Panc1 (cell line): Measurements from ENCODE around the gene UNCX. TPM values are rescaled to one million over a fixed set of nuclear protein-coding genes. Genes with fewer than 3 reads are reported as not detected.
"Not testable (repeated sequence)": the region's sequence is repeated elsewhere in the genome, so short reads cannot be mapped to it uniquely, and the experiment has no call there.

Experiments used
- ATAC-seq: fragments of 200-7000 bp; cut with Tn5 transposase; 2 replicates; pipeline ENCODE4 v1.9.1; 2020; ENCODE audit warnings: mild to moderate bottlenecking, moderate library complexity
- BruUV-seq: library from RNA; stranded (reverse); fragments of 400-500 nt; replicated peaks from 2 replicates; lab custom pipeline; 2021; lab: Mats Ljungman, UMichigan
- CTCF ChIA-PET: fragments of 300-600 bp; sonication (Branson Sonifier 250); formaldehyde crosslinking; loops from one replicate; lab custom pipeline; 2022; ENCODE audit warnings: antibody characterized with exemption; lab: Charles Lee
- POLR2A ChIA-PET: fragments of 300-600 bp; sonication (Branson Sonifier 250); formaldehyde crosslinking; loops from one replicate; lab custom pipeline; 2022; ENCODE audit warnings: antibody characterized with exemption; lab: Charles Lee
- DNase-seq: peaks from one replicate; pipeline ENCODE4 v3.0.0-alpha.2; 2010; ENCODE audit warnings: low read depth, low spot score
- H3K27ac ChIP-seq: 2 replicates; pipeline ENCODE4 v1.5.1; 2011; ENCODE audit warnings: mild to moderate bottlenecking, low read length, inconsistent platforms
- H3K27me3 ChIP-seq: fragments of 200-500 bp; sonication (Bioruptor generic); 2 replicates; pipeline ENCODE4 v1.6.0; 2014; ENCODE audit warnings: low read length, inconsistent platforms; ENCODE audit not compliant: control insufficient read depth, insufficient read depth
- H3K36me3 ChIP-seq: fragments of 200-500 bp; sonication (Bioruptor generic); 2 replicates; pipeline ENCODE4 v1.5.1; 2014; ENCODE audit warnings: inconsistent platforms, mild to moderate bottlenecking, low read length, moderate library complexity; ENCODE audit not compliant: control insufficient read depth, insufficient read depth
- H3K4me1 ChIP-seq: 2 replicates; pipeline ENCODE4 v1.5.1; 2011; ENCODE audit warnings: inconsistent platforms, mild to moderate bottlenecking, low read length, moderate library complexity; ENCODE audit not compliant: control insufficient read depth, insufficient read depth
- H3K4me3 ChIP-seq, 2 experiments: 2 replicates each; pipeline ENCODE4 v1.5.1; 2011 to 2012; ENCODE audit warnings: low read depth in 2 of 2, low read length in 2 of 2, mild to moderate bottlenecking in 2 of 2, inconsistent platforms in 1 of 2, moderate library complexity in 1 of 2
- H3K9me3 ChIP-seq: fragments of 200-500 bp; sonication (Bioruptor generic); 2 replicates; pipeline ENCODE4 v1.5.1; 2014; ENCODE audit warnings: low read depth, mild to moderate bottlenecking, inconsistent platforms, low read length, moderate library complexity; ENCODE audit not compliant: control insufficient read depth, insufficient read depth
- POLR2AphosphoS5 ChIP-seq: IDR thresholded peaks from 2 replicates; pipeline ENCODE4 v1.6.1; 2012; ENCODE audit warnings: mild to moderate bottlenecking, low read depth, low read length, moderate library complexity
- SIN3A ChIP-seq: IDR thresholded peaks from 2 replicates; pipeline ENCODE4 v1.6.1; 2012; ENCODE audit warnings: low read depth, mild to moderate bottlenecking, low read length, moderate library complexity, borderline replicate concordance; ENCODE audit not compliant: insufficient read depth
- TCF7L2 ChIP-seq: IDR thresholded peaks from 2 replicates; pipeline ENCODE4 v1.6.1; 2011; ENCODE audit warnings: mild to moderate bottlenecking, low read depth, low read length, inconsistent platforms
- in situ Hi-C: cut with HindIII; loops from 2 replicates; pipeline ENCODE4 v1.10.0; 2016; ENCODE audit warnings: low sequenced_read_pairs, low pct_unique_long_range_greater_than_20kb
- intact Hi-C: fragments of 100-400 bp; cut with micrococcal nuclease; formaldehyde crosslinking; loops from one replicate; pipeline ENCODE4 v1.10.0; 2022; ENCODE audit not compliant: unreplicated experiment
- total RNA-seq: library from RNA; stranded (reverse); gene quantifications from one replicate; pipeline ENCODE4 v1.2.1, GENCODE V29; 2021; ENCODE audit not compliant: unreplicated experiment
- TF ChIP-seq, protein P1 (sequence below): fragments of 450-650 bp; IDR thresholded peaks from 2 replicates; pipeline ENCODE4 v1.5.1; 2017; ENCODE audit warnings: mild to moderate bottlenecking
- TF ChIP-seq, protein P2 (sequence below), 2 experiments: IDR thresholded peaks; 2 replicates each; pipeline ENCODE4 v1.6.1; 2011 to 2012; ENCODE audit warnings: low read depth in 2 of 2, control low read depth in 1 of 2, low read length in 1 of 2, mild to moderate bottlenecking in 1 of 2, moderate library complexity in 1 of 2; ENCODE audit not compliant: insufficient read depth in 1 of 2

The UNCX gene
- total RNA-seq, 1 experiment from 2014 or later = not detected

DNA sequence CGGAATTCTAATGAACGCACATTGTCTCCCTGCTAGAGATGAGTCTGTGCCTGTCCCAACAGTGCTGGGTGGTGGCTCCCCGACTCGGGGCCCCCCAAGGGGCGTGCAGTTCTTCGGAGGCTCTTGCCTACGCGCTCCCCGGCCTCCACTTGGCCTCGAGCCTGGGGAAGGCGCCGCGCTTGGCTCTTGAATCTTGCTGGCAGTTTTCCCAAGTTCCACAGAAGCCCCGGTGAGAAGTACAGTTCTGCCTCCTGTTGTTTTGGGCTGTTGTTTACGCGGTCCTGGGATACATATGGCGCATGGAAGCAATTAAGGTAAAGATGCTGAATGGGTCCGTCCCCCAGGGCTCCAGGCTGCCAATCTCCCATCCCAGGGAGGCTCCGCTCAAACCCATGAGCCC, 32.6 kb upstream of the UNCX start:
- TF ChIP-seq POLR2AphosphoS5 (no peak), TCF7L2 (no peak)
- TF ChIP-seq, protein P1, sequence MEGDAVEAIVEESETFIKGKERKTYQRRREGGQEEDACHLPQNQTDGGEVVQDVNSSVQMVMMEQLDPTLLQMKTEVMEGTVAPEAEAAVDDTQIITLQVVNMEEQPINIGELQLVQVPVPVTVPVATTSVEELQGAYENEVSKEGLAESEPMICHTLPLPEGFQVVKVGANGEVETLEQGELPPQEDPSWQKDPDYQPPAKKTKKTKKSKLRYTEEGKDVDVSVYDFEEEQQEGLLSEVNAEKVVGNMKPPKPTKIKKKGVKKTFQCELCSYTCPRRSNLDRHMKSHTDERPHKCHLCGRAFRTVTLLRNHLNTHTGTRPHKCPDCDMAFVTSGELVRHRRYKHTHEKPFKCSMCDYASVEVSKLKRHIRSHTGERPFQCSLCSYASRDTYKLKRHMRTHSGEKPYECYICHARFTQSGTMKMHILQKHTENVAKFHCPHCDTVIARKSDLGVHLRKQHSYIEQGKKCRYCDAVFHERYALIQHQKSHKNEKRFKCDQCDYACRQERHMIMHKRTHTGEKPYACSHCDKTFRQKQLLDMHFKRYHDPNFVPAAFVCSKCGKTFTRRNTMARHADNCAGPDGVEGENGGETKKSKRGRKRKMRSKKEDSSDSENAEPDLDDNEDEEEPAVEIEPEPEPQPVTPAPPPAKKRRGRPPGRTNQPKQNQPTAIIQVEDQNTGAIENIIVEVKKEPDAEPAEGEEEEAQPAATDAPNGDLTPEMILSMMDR = no peak
- TF ChIP-seq, protein P2, sequence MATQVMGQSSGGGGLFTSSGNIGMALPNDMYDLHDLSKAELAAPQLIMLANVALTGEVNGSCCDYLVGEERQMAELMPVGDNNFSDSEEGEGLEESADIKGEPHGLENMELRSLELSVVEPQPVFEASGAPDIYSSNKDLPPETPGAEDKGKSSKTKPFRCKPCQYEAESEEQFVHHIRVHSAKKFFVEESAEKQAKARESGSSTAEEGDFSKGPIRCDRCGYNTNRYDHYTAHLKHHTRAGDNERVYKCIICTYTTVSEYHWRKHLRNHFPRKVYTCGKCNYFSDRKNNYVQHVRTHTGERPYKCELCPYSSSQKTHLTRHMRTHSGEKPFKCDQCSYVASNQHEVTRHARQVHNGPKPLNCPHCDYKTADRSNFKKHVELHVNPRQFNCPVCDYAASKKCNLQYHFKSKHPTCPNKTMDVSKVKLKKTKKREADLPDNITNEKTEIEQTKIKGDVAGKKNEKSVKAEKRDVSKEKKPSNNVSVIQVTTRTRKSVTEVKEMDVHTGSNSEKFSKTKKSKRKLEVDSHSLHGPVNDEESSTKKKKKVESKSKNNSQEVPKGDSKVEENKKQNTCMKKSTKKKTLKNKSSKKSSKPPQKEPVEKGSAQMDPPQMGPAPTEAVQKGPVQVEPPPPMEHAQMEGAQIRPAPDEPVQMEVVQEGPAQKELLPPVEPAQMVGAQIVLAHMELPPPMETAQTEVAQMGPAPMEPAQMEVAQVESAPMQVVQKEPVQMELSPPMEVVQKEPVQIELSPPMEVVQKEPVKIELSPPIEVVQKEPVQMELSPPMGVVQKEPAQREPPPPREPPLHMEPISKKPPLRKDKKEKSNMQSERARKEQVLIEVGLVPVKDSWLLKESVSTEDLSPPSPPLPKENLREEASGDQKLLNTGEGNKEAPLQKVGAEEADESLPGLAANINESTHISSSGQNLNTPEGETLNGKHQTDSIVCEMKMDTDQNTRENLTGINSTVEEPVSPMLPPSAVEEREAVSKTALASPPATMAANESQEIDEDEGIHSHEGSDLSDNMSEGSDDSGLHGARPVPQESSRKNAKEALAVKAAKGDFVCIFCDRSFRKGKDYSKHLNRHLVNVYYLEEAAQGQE (IDR thresholded peaks at IDR 0.05; ENCODE audit: insufficient read depth in 1 of 2, low read depth in 2 of 2, low read length in 1 of 2) = no peak
- Histone ChIP-seq H3K4me3 (no peak overlapping the region), H3K4me1 (peaks cover 4% of the 10 kb centered on the region; the same call in 1 of the 2 replicates), H3K27me3 (no peaks in the 10 kb centered on the region), H3K36me3 (no peaks in the 10 kb centered on the region), H3K9me3 (no peaks in the 10 kb centered on the region), H3K27ac (no peak overlapping the region)
- DNase-seq (no peak), ATAC-seq (no peak)
- intact Hi-C loops (no loop called here), in situ Hi-C loops (no loop called here)
- no TSS peak for BruUV-seq
- ChIA-PET CTCF (no interaction called here), POLR2A (no interaction called here)

DNA sequence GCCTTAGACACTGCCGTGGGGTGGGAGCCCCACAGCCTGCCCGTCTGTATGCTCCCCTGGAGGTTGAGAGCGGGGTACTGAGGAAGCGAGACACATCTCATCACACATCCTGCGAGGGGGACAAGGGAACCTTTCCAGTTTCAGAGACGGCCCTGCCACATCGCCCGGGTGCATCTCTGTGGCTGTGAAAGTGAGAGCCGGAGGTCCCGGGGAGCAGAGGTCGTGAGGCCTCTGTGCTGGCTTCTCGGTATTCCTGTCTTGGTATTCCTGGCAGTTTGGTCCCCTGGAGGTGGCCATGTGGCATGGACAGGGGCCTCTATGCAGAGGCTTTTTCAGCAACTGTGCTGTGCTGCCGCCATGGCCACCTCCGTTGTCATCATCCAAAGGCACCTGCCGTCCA, 30.8 kb upstream of the UNCX start:
- ATAC-seq = peak; percentile 43; the same call in 1 of the 2 replicates
- Histone ChIP-seq H3K27me3 (no peaks in the 10 kb centered on the region), H3K4me3 (no peak overlapping the region), H3K27ac (no peak overlapping the region), H3K36me3 (no peaks in the 10 kb centered on the region), H3K4me1 (peaks cover 4% of the 10 kb centered on the region; the same call in 1 of the 2 replicates), H3K9me3 (no peaks in the 10 kb centered on the region)
- no peak for DNase-seq
- TF ChIP-seq POLR2AphosphoS5 (no peak), TCF7L2 (no peak), SIN3A (no peak)
- TF ChIP-seq, protein P1 = no peak
- TF ChIP-seq, protein P2 (IDR thresholded peaks at IDR 0.05; ENCODE audit: insufficient read depth in 1 of 2, low read depth in 2 of 2, low read length in 1 of 2) = no peak
- ChIA-PET POLR2A (no interaction called here), CTCF (interaction anchor here (0.6 kb wide), 1 partner anchor 202 kb away, joined by 5 read pairs; no protein-coding TSS in a partner anchor)
- in situ Hi-C loops (no loop called here), intact Hi-C loops (no loop called here)
- no TSS peak for BruUV-seq

DNA sequence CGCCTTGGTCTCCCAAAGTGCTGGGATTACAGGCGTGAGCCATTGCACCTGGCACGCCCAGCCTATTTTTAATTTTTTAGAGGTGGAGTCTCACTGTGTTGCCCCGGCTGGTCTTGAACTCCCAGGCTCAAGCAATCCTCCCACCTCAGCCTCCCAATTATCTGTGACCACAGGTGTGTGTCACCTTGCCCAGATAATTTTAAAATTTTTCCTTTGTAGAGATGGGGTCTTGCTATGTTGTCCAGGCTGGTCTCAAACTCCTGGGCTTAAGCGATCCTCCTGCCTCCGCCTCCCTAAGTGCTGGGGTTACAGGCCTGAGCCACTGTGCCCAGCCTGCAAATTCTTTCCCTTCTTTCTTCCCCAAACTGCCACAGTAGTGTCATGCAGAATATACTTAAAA, 29.8 kb upstream of the UNCX start:
- H3K4me1 ChIP-seq, BruUV-seq, ATAC-seq, H3K9me3 ChIP-seq, H3K36me3 ChIP-seq, H3K27ac ChIP-seq, CTCF ChIA-PET, intact Hi-C loops, in situ Hi-C loops, DNase-seq, H3K27me3 ChIP-seq, H3K4me3 ChIP-seq: not testable (repeated sequence)
- POLR2A ChIA-PET = interaction anchor here (0.6 kb wide), 1 partner anchor 19 kb away, joined by 14 read pairs; no protein-coding TSS in a partner anchor
